ENCODE results near the gene FGF1. TPM values are rescaled to one million over a fixed set of nuclear protein-coding genes. Genes with fewer than 3 reads are reported as not detected.

The FGF1 gene
- total RNA-seq, 1 experiment from 2014 or later, result not detected

DNA sequence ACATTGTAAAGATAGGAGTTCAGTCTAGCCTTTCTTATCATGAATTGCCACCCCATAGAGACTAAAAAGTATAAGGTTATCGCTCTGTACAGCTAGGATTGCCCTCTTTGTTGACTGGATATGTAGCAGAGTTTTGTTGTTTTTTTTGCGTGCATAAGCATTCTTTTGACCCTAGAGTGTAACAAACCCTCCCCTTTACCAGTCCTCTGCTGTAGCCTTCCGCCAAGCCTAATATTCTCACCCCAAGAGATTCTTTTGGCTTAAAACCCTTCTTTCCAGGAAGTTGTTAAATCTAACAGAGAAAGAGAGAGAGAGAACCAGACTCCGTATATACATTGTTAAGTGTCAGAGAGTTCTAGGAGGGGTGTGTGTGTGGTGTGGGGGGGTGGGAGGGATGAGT, 113.9 kb downstream of the FGF1 start:
- Histone ChIP-seq H3K36me3 (ENCODE audit: control insufficient read depth, insufficient read depth, low read length) (no peaks in the 10 kb centered on the region), H3K9me3 (ENCODE audit: control insufficient read depth, insufficient read depth, low read depth, low read length) (no peaks in the 10 kb centered on the region), H3K27ac (ENCODE audit: low read length) (no peak overlapping the region), H3K4me1 (ENCODE audit: control insufficient read depth, insufficient read depth, low read length) (no peaks in the 10 kb centered on the region), H3K4me3 (ENCODE audit: low read depth in 2 of 2, low read length in 2 of 2) (no peak overlapping the region), H3K27me3 (ENCODE audit: control insufficient read depth, insufficient read depth, low read length) (no peaks in the 10 kb centered on the region)
- in situ Hi-C loops (cut with HindIII; ENCODE audit: low pct_unique_long_range_greater_than_20kb, low sequenced_read_pairs), result no loop called here
- ATAC-seq (no peak), DNase-seq (ENCODE audit: low read depth, low spot score) (no peak)
- ChIA-PET CTCF (no interaction called here), POLR2A (no interaction called here)
- no TSS peak for BruUV-seq (replicated peaks)
- TF ChIP-seq POLR2AphosphoS5 (IDR thresholded peaks at IDR 0.05; ENCODE audit: low read depth, low read length) (no peak), SIN3A (IDR thresholded peaks at IDR 0.05; ENCODE audit: borderline replicate concordance, insufficient read depth, low read depth, low read length) (no peak), TCF7L2 (IDR thresholded peaks at IDR 0.05; ENCODE audit: low read depth, low read length) (no peak)
- TF ChIP-seq, protein P1, sequence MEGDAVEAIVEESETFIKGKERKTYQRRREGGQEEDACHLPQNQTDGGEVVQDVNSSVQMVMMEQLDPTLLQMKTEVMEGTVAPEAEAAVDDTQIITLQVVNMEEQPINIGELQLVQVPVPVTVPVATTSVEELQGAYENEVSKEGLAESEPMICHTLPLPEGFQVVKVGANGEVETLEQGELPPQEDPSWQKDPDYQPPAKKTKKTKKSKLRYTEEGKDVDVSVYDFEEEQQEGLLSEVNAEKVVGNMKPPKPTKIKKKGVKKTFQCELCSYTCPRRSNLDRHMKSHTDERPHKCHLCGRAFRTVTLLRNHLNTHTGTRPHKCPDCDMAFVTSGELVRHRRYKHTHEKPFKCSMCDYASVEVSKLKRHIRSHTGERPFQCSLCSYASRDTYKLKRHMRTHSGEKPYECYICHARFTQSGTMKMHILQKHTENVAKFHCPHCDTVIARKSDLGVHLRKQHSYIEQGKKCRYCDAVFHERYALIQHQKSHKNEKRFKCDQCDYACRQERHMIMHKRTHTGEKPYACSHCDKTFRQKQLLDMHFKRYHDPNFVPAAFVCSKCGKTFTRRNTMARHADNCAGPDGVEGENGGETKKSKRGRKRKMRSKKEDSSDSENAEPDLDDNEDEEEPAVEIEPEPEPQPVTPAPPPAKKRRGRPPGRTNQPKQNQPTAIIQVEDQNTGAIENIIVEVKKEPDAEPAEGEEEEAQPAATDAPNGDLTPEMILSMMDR (IDR thresholded peaks at IDR 0.05), result no peak
- TF ChIP-seq, protein P2, sequence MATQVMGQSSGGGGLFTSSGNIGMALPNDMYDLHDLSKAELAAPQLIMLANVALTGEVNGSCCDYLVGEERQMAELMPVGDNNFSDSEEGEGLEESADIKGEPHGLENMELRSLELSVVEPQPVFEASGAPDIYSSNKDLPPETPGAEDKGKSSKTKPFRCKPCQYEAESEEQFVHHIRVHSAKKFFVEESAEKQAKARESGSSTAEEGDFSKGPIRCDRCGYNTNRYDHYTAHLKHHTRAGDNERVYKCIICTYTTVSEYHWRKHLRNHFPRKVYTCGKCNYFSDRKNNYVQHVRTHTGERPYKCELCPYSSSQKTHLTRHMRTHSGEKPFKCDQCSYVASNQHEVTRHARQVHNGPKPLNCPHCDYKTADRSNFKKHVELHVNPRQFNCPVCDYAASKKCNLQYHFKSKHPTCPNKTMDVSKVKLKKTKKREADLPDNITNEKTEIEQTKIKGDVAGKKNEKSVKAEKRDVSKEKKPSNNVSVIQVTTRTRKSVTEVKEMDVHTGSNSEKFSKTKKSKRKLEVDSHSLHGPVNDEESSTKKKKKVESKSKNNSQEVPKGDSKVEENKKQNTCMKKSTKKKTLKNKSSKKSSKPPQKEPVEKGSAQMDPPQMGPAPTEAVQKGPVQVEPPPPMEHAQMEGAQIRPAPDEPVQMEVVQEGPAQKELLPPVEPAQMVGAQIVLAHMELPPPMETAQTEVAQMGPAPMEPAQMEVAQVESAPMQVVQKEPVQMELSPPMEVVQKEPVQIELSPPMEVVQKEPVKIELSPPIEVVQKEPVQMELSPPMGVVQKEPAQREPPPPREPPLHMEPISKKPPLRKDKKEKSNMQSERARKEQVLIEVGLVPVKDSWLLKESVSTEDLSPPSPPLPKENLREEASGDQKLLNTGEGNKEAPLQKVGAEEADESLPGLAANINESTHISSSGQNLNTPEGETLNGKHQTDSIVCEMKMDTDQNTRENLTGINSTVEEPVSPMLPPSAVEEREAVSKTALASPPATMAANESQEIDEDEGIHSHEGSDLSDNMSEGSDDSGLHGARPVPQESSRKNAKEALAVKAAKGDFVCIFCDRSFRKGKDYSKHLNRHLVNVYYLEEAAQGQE (IDR thresholded peaks at IDR 0.05; ENCODE audit: insufficient read depth in 1 of 2, low read depth in 2 of 2, low read length in 1 of 2), result no peak
- intact Hi-C loops (cut with micrococcal nuclease; ENCODE audit: unreplicated experiment), result no loop called here

DNA sequence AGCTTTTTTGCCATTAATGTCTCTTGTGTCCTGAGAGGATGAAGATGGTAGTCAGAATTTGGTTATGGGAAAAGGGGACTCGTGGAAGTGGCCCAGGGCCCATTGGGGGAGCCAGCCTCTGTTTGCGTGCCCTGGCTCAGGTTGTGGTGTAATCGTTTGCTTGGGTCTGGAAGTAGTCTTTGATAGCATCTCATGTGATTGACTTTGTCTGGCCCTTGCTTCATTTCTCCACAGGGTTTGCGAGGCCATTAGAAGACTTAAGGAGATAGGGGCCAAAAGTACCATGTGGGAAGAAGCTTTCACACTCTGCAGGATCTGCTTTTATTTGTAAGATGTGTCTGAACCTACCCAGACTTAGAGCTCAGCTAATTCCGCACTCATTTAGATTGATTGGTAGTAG, 114.5 kb downstream of the FGF1 start:
- ChIA-PET CTCF (no interaction called here), POLR2A (no interaction called here)
- H3K27me3 ChIP-seq (ENCODE audit: control insufficient read depth, insufficient read depth, low read length), result no peaks in the 10 kb centered on the region
- no peak overlapping the region for H3K4me3 ChIP-seq (ENCODE audit: low read depth in 2 of 2, low read length in 2 of 2)
- H3K4me1 ChIP-seq (ENCODE audit: control insufficient read depth, insufficient read depth, low read length), result no peaks in the 10 kb centered on the region
- TF ChIP-seq SIN3A (IDR thresholded peaks at IDR 0.05; ENCODE audit: borderline replicate concordance, insufficient read depth, low read depth, low read length) (no peak), POLR2AphosphoS5 (IDR thresholded peaks at IDR 0.05; ENCODE audit: low read depth, low read length) (no peak), TCF7L2 (IDR thresholded peaks at IDR 0.05; ENCODE audit: low read depth, low read length) (no peak)
- TF ChIP-seq, protein P2 (IDR thresholded peaks at IDR 0.05; ENCODE audit: insufficient read depth in 1 of 2, low read depth in 2 of 2, low read length in 1 of 2), result no peak
- TF ChIP-seq, protein P1 (IDR thresholded peaks at IDR 0.05), result no peak
- in situ Hi-C loops (cut with HindIII; ENCODE audit: low pct_unique_long_range_greater_than_20kb, low sequenced_read_pairs), result no loop called here
- DNase-seq (ENCODE audit: low read depth, low spot score) (no peak), ATAC-seq (no peak)
- H3K27ac ChIP-seq (ENCODE audit: low read length), result no peak overlapping the region
- H3K36me3 ChIP-seq (ENCODE audit: control insufficient read depth, insufficient read depth, low read length), result no peaks in the 10 kb centered on the region
- intact Hi-C loops (cut with micrococcal nuclease; ENCODE audit: unreplicated experiment), result no loop called here
- H3K9me3 ChIP-seq (ENCODE audit: control insufficient read depth, insufficient read depth, low read depth, low read length), result no peaks in the 10 kb centered on the region
- BruUV-seq (replicated peaks), result no TSS peak

All from Panc1 (cell line).